Breast epithelium (tissue), 3 donors: ENCODE data around the gene KCNA2.

Source experiments
- POLR2A ChIP-seq: fragments of 450-650 bp; IDR thresholded peaks from one replicate; pipeline ENCODE4 v1.6.1; 2016; ENCODE audit warnings: antibody characterized with exemption, mild to moderate bottlenecking, moderate library complexity
- TF ChIP-seq, protein P1 (sequence below), 3 donors: fragments of 450-650 bp; IDR thresholded peaks; one replicate each; pipeline ENCODE4 v1.5.1; 2016 to 2017; ENCODE audit warnings: antibody characterized with exemption in 3 of 3, mild to moderate bottlenecking in 3 of 3, moderate library complexity in 3 of 3

DNA sequence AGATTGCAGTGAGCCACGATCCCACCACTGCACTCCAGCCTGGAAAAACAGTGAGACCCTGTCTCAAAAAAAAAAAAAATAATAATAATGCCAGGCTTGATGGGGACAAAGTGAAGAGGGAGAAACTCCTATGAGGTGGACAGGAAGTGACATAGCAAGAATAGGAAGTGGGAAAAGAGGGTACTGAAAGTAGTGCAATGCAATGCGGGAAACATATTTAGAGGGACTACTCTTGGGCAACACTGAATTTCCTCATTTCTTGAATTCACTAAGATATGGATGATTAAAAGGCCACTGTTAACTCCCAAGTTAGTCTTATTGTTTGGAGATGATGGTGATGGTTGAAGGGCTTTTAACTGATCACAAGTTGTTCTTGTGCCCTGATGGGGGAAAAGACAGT lies 21.6 kb upstream of the KCNA2 start:
- TF ChIP-seq, protein P1, sequence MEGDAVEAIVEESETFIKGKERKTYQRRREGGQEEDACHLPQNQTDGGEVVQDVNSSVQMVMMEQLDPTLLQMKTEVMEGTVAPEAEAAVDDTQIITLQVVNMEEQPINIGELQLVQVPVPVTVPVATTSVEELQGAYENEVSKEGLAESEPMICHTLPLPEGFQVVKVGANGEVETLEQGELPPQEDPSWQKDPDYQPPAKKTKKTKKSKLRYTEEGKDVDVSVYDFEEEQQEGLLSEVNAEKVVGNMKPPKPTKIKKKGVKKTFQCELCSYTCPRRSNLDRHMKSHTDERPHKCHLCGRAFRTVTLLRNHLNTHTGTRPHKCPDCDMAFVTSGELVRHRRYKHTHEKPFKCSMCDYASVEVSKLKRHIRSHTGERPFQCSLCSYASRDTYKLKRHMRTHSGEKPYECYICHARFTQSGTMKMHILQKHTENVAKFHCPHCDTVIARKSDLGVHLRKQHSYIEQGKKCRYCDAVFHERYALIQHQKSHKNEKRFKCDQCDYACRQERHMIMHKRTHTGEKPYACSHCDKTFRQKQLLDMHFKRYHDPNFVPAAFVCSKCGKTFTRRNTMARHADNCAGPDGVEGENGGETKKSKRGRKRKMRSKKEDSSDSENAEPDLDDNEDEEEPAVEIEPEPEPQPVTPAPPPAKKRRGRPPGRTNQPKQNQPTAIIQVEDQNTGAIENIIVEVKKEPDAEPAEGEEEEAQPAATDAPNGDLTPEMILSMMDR (IDR thresholded peaks at IDR 0.05), result no peak
- TF ChIP-seq POLR2A, result no peak
